Endothelial cell of umbilical vein (primary cell): ENCODE measurements around the gene IPO11. TPM values are rescaled to one million over a fixed set of nuclear protein-coding genes. Genes with fewer than 3 reads are reported as not detected.

Experiments
- BruUV-seq: library from RNA; stranded (reverse); fragments of 400-500 nt; replicated peaks from 2 replicates; lab custom pipeline; 2021; lab: Mats Ljungman, UMichigan
- CTCF ChIA-PET: fragments of 300-600, 350-600 bp; sonication (Branson Sonifier 250); formaldehyde crosslinking; loops from one replicate; lab custom pipeline; 2021; ENCODE audit warnings: antibody characterized with exemption, inconsistent platforms; lab: Charles Lee
- POLR2A ChIA-PET: fragments of 300-600, 350-600 bp; sonication (Branson Sonifier 250); formaldehyde crosslinking; loops from one replicate; lab custom pipeline; 2021; ENCODE audit warnings: antibody characterized with exemption, inconsistent platforms; lab: Charles Lee
- DNase-seq: peaks from one replicate; pipeline ENCODE4 v3.0.0-alpha.2; 2011; ENCODE audit warnings: low read depth, low spot score
- FAIRE-seq: peaks from 2 replicates; lab custom pipeline; 2011; peaks lifted over from hg19 to GRCh38; lab: Jason Lieb, UNC
- H2AFZ ChIP-seq: 2 replicates; pipeline ENCODE4 v1.6.0; 2012; ENCODE audit warnings: low read depth, low read length, control low read depth, inconsistent platforms
- H3K27ac ChIP-seq: 2 replicates; pipeline ENCODE4 v1.5.1; 2011; ENCODE audit warnings: low read depth, mild to moderate bottlenecking, control low read depth, low read length, moderate library complexity; ENCODE audit not compliant: insufficient read depth
- H3K27me3 ChIP-seq, 2 experiments: 2 replicates each; pipeline versions ENCODE4 v1.6.0 to v1.6.1; 2011; ENCODE audit warnings: low read length in 2 of 2, mixed read lengths in 1 of 2; ENCODE audit not compliant: control insufficient read depth in 2 of 2, insufficient read depth in 2 of 2
- H3K36me3 ChIP-seq, 2 experiments: 2 replicates in 1 of 2; 3 replicates in 1 of 2; pipeline ENCODE4 v1.5.1; 2011; ENCODE audit warnings: low read length in 2 of 2, mild to moderate bottlenecking in 1 of 2, moderate library complexity in 1 of 2; ENCODE audit not compliant: control insufficient read depth in 2 of 2, insufficient read depth in 2 of 2; ENCODE audit errors: extremely low read depth in 1 of 2
- H3K4me1 ChIP-seq: 3 replicates; pipeline ENCODE4 v1.5.1; 2011; ENCODE audit warnings: mild to moderate bottlenecking, low read length; ENCODE audit not compliant: control insufficient read depth, insufficient read depth; ENCODE audit errors: extremely low read depth
- H3K4me2 ChIP-seq: 2 replicates; pipeline ENCODE4 v1.6.1; 2011; ENCODE audit warnings: low read length, control low read depth, mixed read lengths; ENCODE audit not compliant: insufficient read depth
- H3K4me3 ChIP-seq, 3 experiments: fragments of 200-600 bp in 1 of 3; sonication (generic), shearing (Covaris generic) in 1 of 3; replicated peaks in 1 of 3; 2 replicates each; pipeline ENCODE4 v1.5.1; 2011 to 2016; ENCODE audit warnings: control low read depth in 3 of 3, low read length in 3 of 3, mild to moderate bottlenecking in 2 of 3, inconsistent platforms in 1 of 3, low read depth in 1 of 3, moderate library complexity in 1 of 3; ENCODE audit not compliant: insufficient read depth in 1 of 3
- H3K79me2 ChIP-seq: 2 replicates; pipeline ENCODE4 v1.6.0; 2012; ENCODE audit warnings: low read length, inconsistent platforms; ENCODE audit not compliant: control insufficient read depth, insufficient read depth
- H3K9ac ChIP-seq: replicated peaks from 2 replicates; pipeline ENCODE3; 2011; ENCODE audit warnings: low read length, control low read depth; ENCODE audit not compliant: insufficient read depth; ENCODE audit errors: extremely low read depth
- H3K9me1 ChIP-seq: replicated peaks from 3 replicates; pipeline ENCODE4 v1.6.0; 2011; ENCODE audit warnings: mild to moderate bottlenecking, low read length; ENCODE audit not compliant: control insufficient read depth, insufficient read depth; ENCODE audit errors: extremely low read depth
- H3K9me3 ChIP-seq: replicated peaks from 2 replicates; pipeline ENCODE4 v1.5.1; 2012; ENCODE audit warnings: low read length, inconsistent platforms; ENCODE audit not compliant: control insufficient read depth, insufficient read depth
- H4K20me1 ChIP-seq: replicated peaks from 2 replicates; pipeline ENCODE3; 2011; ENCODE audit warnings: mild to moderate bottlenecking, low read length; ENCODE audit not compliant: control insufficient read depth, insufficient read depth; ENCODE audit errors: extremely low read depth
- EZH2 ChIP-seq: IDR thresholded peaks from 2 replicates; pipeline ENCODE4 v1.6.1; 2012; ENCODE audit warnings: borderline replicate concordance, low read depth, mild to moderate bottlenecking, moderate library complexity, low read length, inconsistent platforms; ENCODE audit not compliant: severe bottlenecking
- FOS ChIP-seq: IDR thresholded peaks from 2 replicates; pipeline ENCODE4 v1.6.1; 2011; ENCODE audit warnings: mild to moderate bottlenecking, low read length, moderate library complexity, borderline replicate concordance; ENCODE audit not compliant: insufficient read depth
- GATA2 ChIP-seq: IDR thresholded peaks from 2 replicates; pipeline ENCODE4 v1.7.0; 2011; ENCODE audit warnings: low read depth, mild to moderate bottlenecking, moderate library complexity, mixed read lengths, low read length; ENCODE audit not compliant: insufficient read length, insufficient read depth
- JUN ChIP-seq: IDR thresholded peaks from 2 replicates; pipeline ENCODE4 v1.6.1; 2011; ENCODE audit warnings: borderline replicate concordance, low read depth; ENCODE audit not compliant: insufficient read length, insufficient read depth
- MYC ChIP-seq: IDR thresholded peaks from one replicate; pipeline ENCODE4 v1.6.1; 2011; ENCODE audit warnings: mild to moderate bottlenecking, low read depth, low read length
- POLR2A ChIP-seq: IDR thresholded peaks from 2 replicates; pipeline ENCODE4 v1.6.1; 2012; ENCODE audit warnings: low read depth, mild to moderate bottlenecking, control low read depth, low read length
- POLR2AphosphoS5 ChIP-seq: IDR thresholded peaks from 2 replicates; pipeline ENCODE4 v1.6.1; 2012; ENCODE audit warnings: low read depth, mild to moderate bottlenecking, control low read depth, low read length, moderate library complexity; ENCODE audit not compliant: insufficient read depth
- dilution Hi-C: fragments of 300-500 bp; cut with MboI; formaldehyde crosslinking; loops from one replicate; pipeline ENCODE4 v1.15.0; 2019; ENCODE audit warnings: low sequenced_read_pairs; ENCODE audit not compliant: extremely low pct_ligation_motif_present
- intact Hi-C: fragments of 100-400 bp; cut with micrococcal nuclease; formaldehyde crosslinking; loops from one replicate; pipeline ENCODE4 v1.10.0; 2022
- polyA plus RNA-seq, 4 experiments: library from polyadenylated mRNA; depleted of rRNA in 3 of 4; stranded (reverse) in 3 of 4; unstranded in 1 of 4; fragments of >200 nt; gene quantifications; 2 replicates each; pipeline versions ENCODE4 v1.2.1 to v1.2.3, GENCODE V29; 2011 to 2012; ENCODE audit warnings: missing spikeins in 1 of 4
- total RNA-seq: library from RNA; stranded (reverse); gene quantifications from 2 replicates; pipeline ENCODE4 v1.2.3, GENCODE V29; 2021
- TF ChIP-seq, protein P1 (sequence below), 2 donors: IDR thresholded peaks; 1 replicate in 1 of 2; 2 replicates in 1 of 2; pipeline ENCODE4 v1.5.1; 2011; ENCODE audit warnings: low read length in 2 of 2, mild to moderate bottlenecking in 2 of 2, moderate library complexity in 2 of 2, control low read depth in 1 of 2, inconsistent platforms in 1 of 2, low read depth in 1 of 2; ENCODE audit not compliant: insufficient read depth in 1 of 2; ENCODE audit errors: extremely low read depth in 1 of 2
- TF ChIP-seq, protein P2 (sequence below): IDR thresholded peaks from 2 replicates; pipeline ENCODE4 v1.6.1; 2011; ENCODE audit not compliant: insufficient read depth, insufficient read length

The IPO11 gene
- total and polyA plus RNA-seq, 2 donors (not counting 3 experiments of a cell fraction or from before 2014, with no cell fraction given): 38.5 to 80.9 TPM

DNA sequence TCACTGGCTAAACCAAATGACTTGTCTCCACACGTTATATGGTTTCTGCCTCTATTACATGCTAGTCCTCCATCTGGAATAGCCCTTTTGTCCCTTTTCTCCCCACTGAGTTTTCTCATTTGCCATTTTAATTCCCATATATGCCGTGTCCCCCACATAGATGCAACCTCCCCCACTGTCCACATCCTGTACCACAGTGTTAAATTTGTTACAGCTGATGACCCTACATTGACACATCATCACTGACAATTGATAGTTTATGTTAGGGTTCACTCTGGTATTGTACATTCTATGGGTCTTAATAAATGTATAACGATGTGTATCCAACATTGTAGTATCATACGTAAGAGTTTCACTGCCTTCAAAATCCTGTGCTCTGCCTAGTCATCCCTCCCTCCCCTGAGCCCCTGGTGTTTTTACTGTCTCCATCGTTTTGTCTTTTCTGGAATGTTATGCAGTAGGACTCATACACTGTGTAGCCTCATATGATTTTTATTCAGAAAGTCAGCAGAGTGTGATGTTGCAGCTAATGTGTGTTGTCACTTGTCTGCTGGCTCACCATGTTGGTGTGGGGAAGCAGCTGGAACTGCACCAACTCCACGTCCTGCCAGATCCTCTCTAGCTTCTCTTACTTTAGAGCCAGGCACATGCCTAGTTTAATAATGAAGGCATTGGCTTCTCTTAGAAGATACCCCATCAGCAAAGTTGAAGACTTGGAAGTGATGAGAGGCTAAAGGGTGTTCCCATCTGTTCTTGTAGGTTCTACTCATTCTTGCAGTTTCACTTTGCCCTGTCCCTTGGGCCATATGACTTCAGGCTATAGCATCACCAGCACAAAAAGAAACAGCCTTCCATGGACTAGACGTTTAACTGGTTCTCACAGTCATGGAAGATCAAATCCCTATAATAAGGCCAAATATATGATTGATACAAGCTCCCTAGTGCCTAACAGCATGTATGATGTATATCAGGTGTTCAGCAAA, 196.3 kb downstream of the IPO11 start:
- intact Hi-C loops: no loop called here
- no TSS peak for BruUV-seq
- FAIRE-seq (no peak), DNase-seq (no peak)
- Histone ChIP-seq H4K20me1 (no peaks in the 10 kb centered on the region), H3K4me1 (no peaks in the 10 kb centered on the region), H3K27me3 (no peaks in the 10 kb centered on the region), H3K9me1 (no peaks in the 10 kb centered on the region), H3K4me2 (no peak overlapping the region), H3K79me2 (no peaks in the 10 kb centered on the region), H3K27ac (no peak overlapping the region), H3K4me3 (no peak overlapping the region), H3K9ac (no peak overlapping the region), H3K36me3 (peaks cover 3 to 8% of the 10 kb centered on the region in 2 experiments), H3K9me3 (no peaks in the 10 kb centered on the region), H2AFZ (no peak overlapping the region)
- ChIA-PET CTCF (interaction anchor here (0.7 kb wide), 1 partner anchor 148 kb away, joined by 3 read pairs; no protein-coding TSS in a partner anchor), POLR2A (no interaction called here)
- no peak for TF ChIP-seq EZH2
- no peak for TF ChIP-seq GATA2
- TF ChIP-seq, protein P1, sequence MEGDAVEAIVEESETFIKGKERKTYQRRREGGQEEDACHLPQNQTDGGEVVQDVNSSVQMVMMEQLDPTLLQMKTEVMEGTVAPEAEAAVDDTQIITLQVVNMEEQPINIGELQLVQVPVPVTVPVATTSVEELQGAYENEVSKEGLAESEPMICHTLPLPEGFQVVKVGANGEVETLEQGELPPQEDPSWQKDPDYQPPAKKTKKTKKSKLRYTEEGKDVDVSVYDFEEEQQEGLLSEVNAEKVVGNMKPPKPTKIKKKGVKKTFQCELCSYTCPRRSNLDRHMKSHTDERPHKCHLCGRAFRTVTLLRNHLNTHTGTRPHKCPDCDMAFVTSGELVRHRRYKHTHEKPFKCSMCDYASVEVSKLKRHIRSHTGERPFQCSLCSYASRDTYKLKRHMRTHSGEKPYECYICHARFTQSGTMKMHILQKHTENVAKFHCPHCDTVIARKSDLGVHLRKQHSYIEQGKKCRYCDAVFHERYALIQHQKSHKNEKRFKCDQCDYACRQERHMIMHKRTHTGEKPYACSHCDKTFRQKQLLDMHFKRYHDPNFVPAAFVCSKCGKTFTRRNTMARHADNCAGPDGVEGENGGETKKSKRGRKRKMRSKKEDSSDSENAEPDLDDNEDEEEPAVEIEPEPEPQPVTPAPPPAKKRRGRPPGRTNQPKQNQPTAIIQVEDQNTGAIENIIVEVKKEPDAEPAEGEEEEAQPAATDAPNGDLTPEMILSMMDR (IDR thresholded peaks at IDR 0.05; ENCODE audit: extremely low read depth in 1 of 2, insufficient read depth in 1 of 2, low read depth in 1 of 2, low read length in 2 of 2): no peak
- TF ChIP-seq POLR2A: no peak
- no peak for TF ChIP-seq FOS
- no peak for TF ChIP-seq MYC
- TF ChIP-seq, protein P2, sequence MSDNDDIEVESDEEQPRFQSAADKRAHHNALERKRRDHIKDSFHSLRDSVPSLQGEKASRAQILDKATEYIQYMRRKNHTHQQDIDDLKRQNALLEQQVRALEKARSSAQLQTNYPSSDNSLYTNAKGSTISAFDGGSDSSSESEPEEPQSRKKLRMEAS: no peak
- no peak for TF ChIP-seq POLR2AphosphoS5
- no peak for TF ChIP-seq JUN
- dilution Hi-C loops: no loop called here
